Adrenal gland (tissue), 5 donors: ENCODE data around the gene LRRC71.

ENCODE experiments used
- POLR2A ChIP-seq, 2 donors: fragments of 450-650 bp; IDR thresholded peaks; one replicate each; pipeline ENCODE4 v1.6.1; 2017; ENCODE audit warnings: antibody characterized with exemption in 2 of 2, mild to moderate bottlenecking in 2 of 2, moderate library complexity in 1 of 2
- TF ChIP-seq, protein P1 (sequence below), 6 experiments: fragments of 450-650 bp in 4 of 6; fragments of 200-600 bp in 2 of 6; sonication (generic) in 1 of 6; IDR thresholded peaks; 1 replicate in 5 of 6; 2 replicates in 1 of 6; pipeline versions ENCODE4 v1.5.1 to v1.8.0; 2016 to 2021; ENCODE audit warnings: antibody characterized with exemption in 6 of 6, mild to moderate bottlenecking in 2 of 6, moderate library complexity in 1 of 6
- donor health status: DM: no; HTN: no; CAD: no.

GRCh38 chr1:156887734-156888133 is 32.7 kb upstream of the LRRC71 start:
- TF ChIP-seq, protein P1, sequence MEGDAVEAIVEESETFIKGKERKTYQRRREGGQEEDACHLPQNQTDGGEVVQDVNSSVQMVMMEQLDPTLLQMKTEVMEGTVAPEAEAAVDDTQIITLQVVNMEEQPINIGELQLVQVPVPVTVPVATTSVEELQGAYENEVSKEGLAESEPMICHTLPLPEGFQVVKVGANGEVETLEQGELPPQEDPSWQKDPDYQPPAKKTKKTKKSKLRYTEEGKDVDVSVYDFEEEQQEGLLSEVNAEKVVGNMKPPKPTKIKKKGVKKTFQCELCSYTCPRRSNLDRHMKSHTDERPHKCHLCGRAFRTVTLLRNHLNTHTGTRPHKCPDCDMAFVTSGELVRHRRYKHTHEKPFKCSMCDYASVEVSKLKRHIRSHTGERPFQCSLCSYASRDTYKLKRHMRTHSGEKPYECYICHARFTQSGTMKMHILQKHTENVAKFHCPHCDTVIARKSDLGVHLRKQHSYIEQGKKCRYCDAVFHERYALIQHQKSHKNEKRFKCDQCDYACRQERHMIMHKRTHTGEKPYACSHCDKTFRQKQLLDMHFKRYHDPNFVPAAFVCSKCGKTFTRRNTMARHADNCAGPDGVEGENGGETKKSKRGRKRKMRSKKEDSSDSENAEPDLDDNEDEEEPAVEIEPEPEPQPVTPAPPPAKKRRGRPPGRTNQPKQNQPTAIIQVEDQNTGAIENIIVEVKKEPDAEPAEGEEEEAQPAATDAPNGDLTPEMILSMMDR (IDR thresholded peaks at IDR 0.05), result no peak
- TF ChIP-seq POLR2A (IDR thresholded peaks at IDR 0.05), result no peak
